ENCODE results near the gene LRRC2.

Gene LRRC2

GRCh38 chr3:46509661-46510187 is 56.4 kb downstream of the LRRC2 start:
- no peak overlapping the region for H4K8ac ChIP-seq (ENCODE audit: low read length)
- H3K14ac ChIP-seq (ENCODE audit: low read length in 2 of 2), result no peak overlapping the region
- no peak overlapping the region for H2AFZ ChIP-seq (ENCODE audit: low read depth, low read length)
- H3K27me3 ChIP-seq (ENCODE audit: control insufficient read depth in 1 of 2, insufficient read depth in 1 of 2, low read length in 2 of 2), result no peaks in the 10 kb centered on the region
- no peaks in the 10 kb centered on the region for H3K79me1 ChIP-seq (replicated peaks; ENCODE audit: low read length, poor library complexity, severe bottlenecking)
- no peak overlapping the region for H4K91ac ChIP-seq (ENCODE audit: low read length)
- H3K9me3 ChIP-seq (ENCODE audit: control insufficient read depth, low read length), result no peaks in the 10 kb centered on the region
- DNase-seq, result no peak
- H3K4me2 ChIP-seq (ENCODE audit: low read length, poor library complexity, severe bottlenecking), result no peak overlapping the region
- H2BK5ac ChIP-seq (ENCODE audit: low read depth, low read length, poor library complexity, severe bottlenecking), result no peak overlapping the region
- H3K18ac ChIP-seq (ENCODE audit: low read depth in 1 of 2, low read length in 2 of 2), result no peak overlapping the region
- H2BK12ac ChIP-seq (ENCODE audit: low read length in 2 of 2), result no peak overlapping the region
- no peak overlapping the region for H3K23ac ChIP-seq (ENCODE audit: low read length in 2 of 2)
- H3K9ac ChIP-seq (ENCODE audit: low read length), result no peak overlapping the region
- H3K27ac ChIP-seq (ENCODE audit: low read length, poor library complexity, severe bottlenecking), result no peak overlapping the region
- no peaks in the 10 kb centered on the region for H3K36me3 ChIP-seq (ENCODE audit: control insufficient read depth in 1 of 2, insufficient read depth in 2 of 2, low read depth in 1 of 2, low read length in 2 of 2)
- WGBS, result 63% methylated on average over 4 of the region's 4 CpGs
- H3K4me1 ChIP-seq (ENCODE audit: control insufficient read depth, insufficient read depth, low read depth, low read length), result no peaks in the 10 kb centered on the region
- H2BK15ac ChIP-seq (ENCODE audit: low read depth, poor library complexity, severe bottlenecking), result no peak overlapping the region
- H2BK120ac ChIP-seq (ENCODE audit: low read depth, low read length), result no peak overlapping the region
- no peak overlapping the region for H3K4ac ChIP-seq (ENCODE audit: low read depth in 1 of 2, low read length in 2 of 2)
- no peak overlapping the region for H3K4me3 ChIP-seq (ENCODE audit: insufficient read depth in 1 of 2, low read depth in 1 of 2, low read length in 2 of 2)
- H2AK5ac ChIP-seq (ENCODE audit: low read length, severe bottlenecking), result no peak overlapping the region

- H2BK12ac ChIP-seq (ENCODE audit: low read length in 2 of 2), result no peak overlapping the region
- no peak overlapping the region for H3K4me2 ChIP-seq (ENCODE audit: low read length, poor library complexity, severe bottlenecking)
- no peaks in the 10 kb centered on the region for H3K27me3 ChIP-seq (ENCODE audit: control insufficient read depth in 1 of 2, insufficient read depth in 1 of 2, low read length in 2 of 2)
- no peak overlapping the region for H3K9ac ChIP-seq (ENCODE audit: low read length)
- no peak for DNase-seq
- H3K79me1 ChIP-seq (replicated peaks; ENCODE audit: low read length, poor library complexity, severe bottlenecking), result no peaks in the 10 kb centered on the region
- H3K36me3 ChIP-seq (ENCODE audit: control insufficient read depth in 1 of 2, insufficient read depth in 2 of 2, low read depth in 1 of 2, low read length in 2 of 2), result no peaks in the 10 kb centered on the region
- no peak overlapping the region for H3K4me3 ChIP-seq (ENCODE audit: insufficient read depth in 1 of 2, low read depth in 1 of 2, low read length in 2 of 2)
- no peak overlapping the region for H2AFZ ChIP-seq (ENCODE audit: low read depth, low read length)
- H3K18ac ChIP-seq (ENCODE audit: low read depth in 1 of 2, low read length in 2 of 2), result no peak overlapping the region
- H2BK120ac ChIP-seq (ENCODE audit: low read depth, low read length), result no peak overlapping the region
- H2BK15ac ChIP-seq (ENCODE audit: low read depth, poor library complexity, severe bottlenecking), result no peak overlapping the region
- no peak overlapping the region for H3K14ac ChIP-seq (ENCODE audit: low read length in 2 of 2)
- no peaks in the 10 kb centered on the region for H3K4me1 ChIP-seq (ENCODE audit: control insufficient read depth, insufficient read depth, low read depth, low read length)
- H3K23ac ChIP-seq (ENCODE audit: low read length in 2 of 2), result no peak overlapping the region
- H4K8ac ChIP-seq (ENCODE audit: low read length), result no peak overlapping the region
- no peak overlapping the region for H2BK5ac ChIP-seq (ENCODE audit: low read depth, low read length, poor library complexity, severe bottlenecking)
- no peak overlapping the region for H3K27ac ChIP-seq (ENCODE audit: low read length, poor library complexity, severe bottlenecking)
- no peak overlapping the region for H4K91ac ChIP-seq (ENCODE audit: low read length)
- H2AK5ac ChIP-seq (ENCODE audit: low read length, severe bottlenecking), result no peak overlapping the region
- H3K4ac ChIP-seq (ENCODE audit: low read depth in 1 of 2, low read length in 2 of 2), result no peak overlapping the region
- 62% methylated on average over 3 of the region's 4 CpGs for WGBS
- no peaks in the 10 kb centered on the region for H3K9me3 ChIP-seq (ENCODE audit: control insufficient read depth, low read length)
Observed at GRCh38 chr3:46508850-46509591, 57.1 kb downstream of the LRRC2 start.

- Histone ChIP-seq H3K23ac (ENCODE audit: low read length in 2 of 2) (no peak overlapping the region), H3K79me1 (replicated peaks; ENCODE audit: low read length, poor library complexity, severe bottlenecking) (no peaks in the 10 kb centered on the region), H2BK120ac (ENCODE audit: low read depth, low read length) (no peak overlapping the region), H3K9ac (ENCODE audit: low read length) (no peak overlapping the region), H2AK5ac (ENCODE audit: low read length, severe bottlenecking) (no peak overlapping the region), H3K9me3 (ENCODE audit: control insufficient read depth, low read length) (no peaks in the 10 kb centered on the region), H4K8ac (ENCODE audit: low read length) (no peak overlapping the region), H2BK5ac (ENCODE audit: low read depth, low read length, poor library complexity, severe bottlenecking) (no peak overlapping the region), H2BK12ac (ENCODE audit: low read length in 2 of 2) (no peak overlapping the region), H3K27ac (ENCODE audit: low read length, poor library complexity, severe bottlenecking) (no peak overlapping the region), H3K4me3 (ENCODE audit: insufficient read depth in 1 of 2, low read depth in 1 of 2, low read length in 2 of 2) (no peak overlapping the region), H3K14ac (ENCODE audit: low read length in 2 of 2) (no peak overlapping the region), H3K36me3 (ENCODE audit: control insufficient read depth in 1 of 2, insufficient read depth in 2 of 2, low read depth in 1 of 2, low read length in 2 of 2) (no peaks in the 10 kb centered on the region), H3K4me1 (ENCODE audit: control insufficient read depth, insufficient read depth, low read depth, low read length) (no peaks in the 10 kb centered on the region), H4K91ac (ENCODE audit: low read length) (no peak overlapping the region), H2AFZ (ENCODE audit: low read depth, low read length) (no peak overlapping the region), H2BK15ac (ENCODE audit: low read depth, poor library complexity, severe bottlenecking) (no peak overlapping the region), H3K27me3 (ENCODE audit: control insufficient read depth in 1 of 2, insufficient read depth in 1 of 2, low read length in 2 of 2) (no peaks in the 10 kb centered on the region), H3K4me2 (ENCODE audit: low read length, poor library complexity, severe bottlenecking) (no peak overlapping the region), H3K4ac (ENCODE audit: low read depth in 1 of 2, low read length in 2 of 2) (no peak overlapping the region), H3K18ac (ENCODE audit: low read depth in 1 of 2, low read length in 2 of 2) (no peak overlapping the region)
- WGBS, result 100% methylated on average over 3 of the region's 3 CpGs
- no peak for DNase-seq
Observed at GRCh38 chr3:46506526-46506925, 59.6 kb downstream of the LRRC2 start.

GRCh38 chr3:46505953-46506352 is 60.1 kb downstream of the LRRC2 start:
- Histone ChIP-seq H3K14ac (ENCODE audit: low read length in 2 of 2) (no peak overlapping the region), H3K27me3 (ENCODE audit: control insufficient read depth in 1 of 2, insufficient read depth in 1 of 2, low read length in 2 of 2) (no peaks in the 10 kb centered on the region), H3K36me3 (ENCODE audit: control insufficient read depth in 1 of 2, insufficient read depth in 2 of 2, low read depth in 1 of 2, low read length in 2 of 2) (no peaks in the 10 kb centered on the region), H3K27ac (ENCODE audit: low read length, poor library complexity, severe bottlenecking) (no peak overlapping the region), H3K79me1 (replicated peaks; ENCODE audit: low read length, poor library complexity, severe bottlenecking) (no peaks in the 10 kb centered on the region), H3K4me1 (ENCODE audit: control insufficient read depth, insufficient read depth, low read depth, low read length) (no peaks in the 10 kb centered on the region), H2BK15ac (ENCODE audit: low read depth, poor library complexity, severe bottlenecking) (no peak overlapping the region), H4K91ac (ENCODE audit: low read length) (no peak overlapping the region), H3K4me2 (ENCODE audit: low read length, poor library complexity, severe bottlenecking) (no peak overlapping the region), H2BK5ac (ENCODE audit: low read depth, low read length, poor library complexity, severe bottlenecking) (no peak overlapping the region), H3K4ac (ENCODE audit: low read depth in 1 of 2, low read length in 2 of 2) (no peak overlapping the region), H3K9me3 (ENCODE audit: control insufficient read depth, low read length) (no peaks in the 10 kb centered on the region), H2AK5ac (ENCODE audit: low read length, severe bottlenecking) (no peak overlapping the region), H4K8ac (ENCODE audit: low read length) (no peak overlapping the region), H3K23ac (ENCODE audit: low read length in 2 of 2) (no peak overlapping the region), H3K4me3 (ENCODE audit: insufficient read depth in 1 of 2, low read depth in 1 of 2, low read length in 2 of 2) (no peak overlapping the region), H2BK12ac (ENCODE audit: low read length in 2 of 2) (no peak overlapping the region), H3K18ac (ENCODE audit: low read depth in 1 of 2, low read length in 2 of 2) (no peak overlapping the region), H2BK120ac (ENCODE audit: low read depth, low read length) (no peak overlapping the region), H2AFZ (ENCODE audit: low read depth, low read length) (no peak overlapping the region), H3K9ac (ENCODE audit: low read length) (no peak overlapping the region)
- no peak for DNase-seq
- 96% methylated on average over 10 of the region's 10 CpGs for WGBS
